NT2/D1 (cell line): Measurements from ENCODE around the gene HDAC10.

Source experiments
- DNase-seq: peaks from one replicate; pipeline ENCODE4 v3.0.0-alpha.2; 2011; ENCODE audit warnings: low read depth, low spot score
- H3K27me3 ChIP-seq: 2 replicates; pipeline ENCODE4 v1.6.0; 2011; ENCODE audit warnings: mild to moderate bottlenecking; ENCODE audit not compliant: insufficient read length, insufficient read depth
- H3K36me3 ChIP-seq: 2 replicates; pipeline ENCODE4 v1.6.1; 2011; ENCODE audit warnings: mild to moderate bottlenecking, low read length, mixed read lengths; ENCODE audit not compliant: insufficient read depth, insufficient read length
- H3K4me1 ChIP-seq: 2 replicates; pipeline ENCODE4 v1.5.1; 2011; ENCODE audit not compliant: insufficient read depth, insufficient read length
- H3K4me3 ChIP-seq: 2 replicates; pipeline ENCODE4 v1.5.1; 2011; ENCODE audit warnings: low read depth; ENCODE audit not compliant: insufficient read length
- H3K9ac ChIP-seq: 2 replicates; pipeline ENCODE4 v1.6.0; 2011; ENCODE audit warnings: low read depth; ENCODE audit not compliant: insufficient read length
- H3K9me3 ChIP-seq: 2 replicates; pipeline ENCODE4 v1.5.1; 2011; ENCODE audit warnings: mild to moderate bottlenecking, low read length; ENCODE audit not compliant: insufficient read depth
- SUZ12 ChIP-seq: IDR thresholded peaks from 2 replicates; pipeline ENCODE4 v1.6.1; 2011; ENCODE audit not compliant: insufficient read length, insufficient read depth; ENCODE audit errors: extremely low read depth
- YY1 ChIP-seq: IDR thresholded peaks from 2 replicates; pipeline ENCODE4 v1.6.1; 2011; ENCODE audit not compliant: insufficient read length, insufficient read depth
- ZNF274 ChIP-seq: IDR thresholded peaks from 2 replicates; pipeline ENCODE4 v1.6.1; 2011; ENCODE audit warnings: mild to moderate bottlenecking, low read depth, low read length

Gene HDAC10

DNA sequence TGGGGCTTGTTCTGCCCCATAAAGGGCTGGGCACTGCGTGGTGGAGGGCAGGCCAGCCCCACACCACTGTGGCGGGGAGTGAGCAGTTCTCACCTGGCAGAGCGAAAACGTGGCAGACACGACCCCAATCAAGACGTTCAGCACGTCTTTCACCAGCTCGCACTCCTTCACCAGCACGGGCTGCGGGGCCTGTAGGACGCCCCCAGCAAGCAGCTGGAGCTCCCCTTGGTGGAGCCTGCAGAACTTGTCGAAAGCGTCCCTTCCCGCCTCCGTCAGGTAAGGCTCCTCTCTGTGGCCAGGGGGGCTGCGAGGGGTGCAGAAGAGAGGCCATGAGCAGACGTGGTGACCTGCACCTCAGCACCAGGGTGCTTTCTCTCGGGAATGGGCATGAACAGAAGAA lies 17.8 kb downstream of the HDAC10 start:
- no peak for DNase-seq
- Histone ChIP-seq H3K27me3 (no peaks in the 10 kb centered on the region), H3K4me3 (no peak overlapping the region), H3K9ac (no peak overlapping the region), H3K36me3 (peaks cover 21% of the 10 kb centered on the region), H3K9me3 (peaks cover 8% of the 10 kb centered on the region; the same call in 1 of the 2 replicates), H3K4me1 (peaks cover 2% of the 10 kb centered on the region)
- TF ChIP-seq SUZ12: no peak
- TF ChIP-seq YY1: no peak
- TF ChIP-seq ZNF274: no peak

DNA sequence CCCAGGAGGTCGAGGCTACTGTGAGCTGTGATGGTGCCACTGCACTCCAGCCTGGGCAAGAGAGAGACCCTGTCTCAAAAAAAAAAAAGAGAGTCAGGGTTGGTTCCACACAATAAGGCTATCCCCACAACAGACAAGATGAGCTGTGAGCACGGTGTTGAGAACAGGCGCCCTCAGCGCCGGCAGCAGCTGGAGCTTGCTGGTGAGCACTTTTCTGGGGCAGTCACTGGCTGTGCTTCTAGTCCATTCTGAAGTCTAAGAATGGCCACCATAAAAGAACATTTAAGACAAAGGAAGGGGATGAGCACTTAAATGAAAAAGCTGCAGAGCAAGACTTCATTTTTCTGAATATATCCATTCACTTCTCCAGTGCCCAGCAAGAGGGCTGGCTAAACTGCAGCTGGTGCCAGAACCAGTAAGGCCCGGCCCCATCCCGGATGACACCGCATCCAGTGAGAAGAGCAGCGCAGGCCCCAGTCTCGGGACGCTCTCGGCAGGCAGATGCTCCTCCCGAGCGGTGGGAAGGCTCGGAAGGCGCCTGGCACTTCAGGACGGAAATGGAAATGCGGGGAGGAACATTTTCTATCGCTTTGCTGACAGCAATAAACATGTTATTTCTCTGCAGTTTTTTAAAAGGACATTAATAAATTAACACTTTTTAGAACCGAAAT lies 18.4 kb downstream of the HDAC10 start:
- no peaks in the 10 kb centered on the region for H3K27me3 ChIP-seq
- peaks cover 24% of the 10 kb centered on the region for H3K36me3 ChIP-seq
- H3K9me3 ChIP-seq: peaks cover 8% of the 10 kb centered on the region; the same call in 1 of the 2 replicates
- H3K4me1 ChIP-seq: peaks cover 2% of the 10 kb centered on the region
- no peak overlapping the region for H3K4me3 ChIP-seq
- DNase-seq: no peak
- TF ChIP-seq YY1: no peak
- no peak for TF ChIP-seq SUZ12
- TF ChIP-seq ZNF274: no peak
- H3K9ac ChIP-seq: no peak overlapping the region

DNA sequence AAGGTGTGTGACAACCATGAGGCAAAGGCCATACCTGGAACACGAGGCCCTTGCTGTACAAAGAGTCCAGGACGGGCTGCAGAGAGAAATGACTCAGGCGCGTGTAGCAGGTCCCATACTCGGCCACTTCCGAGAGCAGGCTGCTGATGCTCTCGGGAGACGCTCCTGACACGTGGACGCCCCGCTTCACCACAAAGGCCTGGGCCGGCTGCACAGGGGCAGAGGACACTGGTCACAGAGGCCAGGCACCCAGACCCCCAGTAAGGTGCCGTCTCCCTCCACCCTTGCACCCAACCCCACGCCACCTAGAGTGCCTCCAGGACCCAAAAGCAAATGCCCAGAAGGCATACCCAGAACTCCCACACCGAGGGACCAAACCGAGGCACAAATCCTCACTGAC lies 21.7 kb downstream of the HDAC10 start:
- Histone ChIP-seq H3K4me3 (no peak overlapping the region), H3K4me1 (peaks cover 2% of the 10 kb centered on the region), H3K9me3 (peaks cover 2% of the 10 kb centered on the region; the same call in 1 of the 2 replicates), H3K9ac (no peak overlapping the region), H3K36me3 (peaks cover 30% of the 10 kb centered on the region), H3K27me3 (no peaks in the 10 kb centered on the region)
- TF ChIP-seq SUZ12 (no peak), YY1 (no peak), ZNF274 (no peak)
- no peak for DNase-seq

DNA sequence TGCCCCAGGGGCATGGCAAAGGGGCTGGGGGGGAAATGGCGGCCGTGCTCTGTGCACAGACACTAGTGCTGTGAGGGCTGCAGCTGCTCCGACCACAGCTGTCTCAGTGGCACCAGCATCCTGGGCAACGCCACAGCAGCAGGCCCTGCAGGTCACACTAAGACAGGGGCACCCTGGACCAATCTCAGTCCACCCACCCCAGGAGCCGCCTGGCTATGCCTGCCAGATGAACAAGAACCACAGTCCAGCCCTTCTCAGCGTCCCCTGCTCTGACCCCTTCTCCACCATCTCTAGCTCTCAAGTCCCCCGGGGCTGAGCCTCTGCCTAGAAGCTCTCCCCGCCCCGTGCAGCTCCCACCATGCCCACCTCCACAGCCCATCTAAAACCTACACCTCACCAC lies 22.7 kb downstream of the HDAC10 start:
- H3K27me3 ChIP-seq: no peaks in the 10 kb centered on the region
- no peaks in the 10 kb centered on the region for H3K9me3 ChIP-seq
- H3K9ac ChIP-seq: no peak overlapping the region
- no peak for TF ChIP-seq YY1
- no peak for TF ChIP-seq ZNF274
- TF ChIP-seq SUZ12: no peak
- peaks cover 2% of the 10 kb centered on the region for H3K4me1 ChIP-seq
- H3K4me3 ChIP-seq: no peak overlapping the region
- no peak for DNase-seq
- peaks cover 37% of the 10 kb centered on the region for H3K36me3 ChIP-seq

DNA sequence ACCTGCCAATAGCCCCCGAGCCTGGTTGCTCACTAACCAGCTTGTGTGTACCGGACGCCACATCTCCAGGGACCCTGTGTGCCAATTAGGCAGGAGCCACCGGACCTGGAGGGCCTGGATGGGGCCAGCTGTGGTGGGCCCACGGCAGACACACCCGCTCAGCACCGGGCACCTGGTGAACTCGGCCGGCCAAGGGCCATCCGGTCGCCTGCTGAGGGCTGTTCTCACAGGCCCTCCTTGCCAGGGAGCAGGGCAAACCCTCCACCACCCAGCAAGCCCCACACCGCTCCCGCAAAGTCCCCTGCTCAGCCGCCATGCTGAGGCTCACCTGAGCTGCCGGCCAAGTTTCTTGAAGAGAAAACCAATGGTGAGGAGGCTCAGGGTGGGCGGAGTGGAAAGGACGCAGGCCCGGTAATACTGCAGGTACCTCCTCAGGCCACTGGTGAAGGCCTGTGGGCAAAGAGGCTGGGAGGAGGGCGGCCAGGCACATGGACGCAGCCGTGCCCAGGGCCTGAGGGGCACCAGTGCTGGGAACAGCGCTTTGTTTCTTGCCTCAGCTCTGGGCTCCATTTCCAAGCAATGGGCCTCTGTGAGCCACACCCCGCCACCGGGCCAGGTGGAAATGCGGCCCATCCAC lies 23.4 kb downstream of the HDAC10 start:
- TF ChIP-seq ZNF274 (no peak), YY1 (no peak), SUZ12 (no peak)
- Histone ChIP-seq H3K27me3 (no peaks in the 10 kb centered on the region), H3K9ac (no peak overlapping the region), H3K36me3 (peaks cover 39% of the 10 kb centered on the region), H3K9me3 (no peaks in the 10 kb centered on the region), H3K4me3 (no peak overlapping the region), H3K4me1 (peaks cover 2% of the 10 kb centered on the region)
- DNase-seq: no peak

DNA sequence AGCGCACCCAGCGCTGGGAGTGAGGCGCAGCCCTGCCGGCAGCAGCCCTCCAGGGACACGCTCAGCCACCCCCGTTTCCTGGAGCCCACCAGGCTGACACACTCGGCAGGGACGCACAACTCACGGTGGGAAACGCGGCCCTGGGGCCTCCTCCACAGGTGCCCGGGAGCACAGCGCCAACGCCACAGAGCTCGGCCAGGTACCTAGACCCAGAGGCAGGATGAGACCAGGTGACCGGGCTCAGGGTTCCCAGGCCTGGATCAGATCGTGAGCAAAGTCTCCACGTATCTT lies 24.2 kb downstream of the HDAC10 start:
- no peak for TF ChIP-seq YY1
- no peak for TF ChIP-seq ZNF274
- TF ChIP-seq SUZ12: no peak
- DNase-seq: no peak
- Histone ChIP-seq H3K27me3 (no peaks in the 10 kb centered on the region), H3K4me1 (peaks cover 2% of the 10 kb centered on the region), H3K4me3 (no peak overlapping the region), H3K36me3 (peaks cover 47% of the 10 kb centered on the region), H3K9me3 (no peaks in the 10 kb centered on the region), H3K9ac (no peak overlapping the region)

DNA sequence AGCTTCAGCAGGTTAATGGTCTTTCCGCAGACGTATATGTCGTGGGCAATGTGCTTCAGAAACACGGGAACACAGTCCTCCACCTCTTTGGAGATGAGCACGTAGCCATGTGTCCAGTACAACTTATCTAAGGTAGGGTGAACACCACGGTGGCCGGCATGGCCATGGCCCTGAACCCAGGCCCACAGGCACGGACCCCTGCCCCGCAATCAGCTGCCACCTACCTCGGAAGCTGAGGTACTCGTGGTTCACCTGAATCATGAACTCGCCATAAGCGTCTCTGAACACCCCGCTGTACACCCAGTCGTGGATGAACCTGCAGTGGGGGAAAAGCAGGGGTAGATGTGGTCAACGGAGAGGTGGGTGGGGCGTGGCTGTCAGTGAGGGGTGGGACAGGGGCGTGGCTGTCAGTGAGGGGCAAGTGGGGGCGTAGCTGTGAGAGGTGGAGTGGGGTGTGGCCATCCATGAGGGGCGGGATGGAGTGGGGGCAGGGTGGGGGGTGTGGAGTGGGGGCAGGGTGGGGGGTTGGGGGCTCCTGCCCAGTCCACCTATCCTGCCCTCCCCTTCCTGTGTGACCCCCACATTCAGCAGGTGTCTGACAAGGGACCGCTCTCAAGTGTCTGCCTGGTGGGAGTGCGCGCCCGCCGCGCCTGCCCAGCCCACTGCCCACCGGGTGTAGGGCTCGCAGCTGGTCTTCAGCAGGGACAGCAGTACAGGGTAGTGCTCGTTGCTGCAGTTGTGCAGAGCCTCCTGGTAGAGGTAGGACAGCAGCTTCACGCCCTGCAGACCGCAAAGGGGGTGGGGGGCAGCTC lies 24.8 kb downstream of the HDAC10 start:
- Histone ChIP-seq H3K9me3 (no peaks in the 10 kb centered on the region), H3K4me1 (peaks cover 2% of the 10 kb centered on the region), H3K4me3 (no peak overlapping the region), H3K27me3 (no peaks in the 10 kb centered on the region), H3K36me3 (peaks cover 53% of the 10 kb centered on the region), H3K9ac (no peak overlapping the region)
- TF ChIP-seq ZNF274: no peak
- TF ChIP-seq YY1: no peak
- TF ChIP-seq SUZ12: no peak
- DNase-seq: no peak
